D341Med (cell line): ENCODE measurements around the gene JUP.

Source experiments
- DNase-seq: peaks from one replicate; pipeline ENCODE4 v3.0.0; 2012; ENCODE audit warnings: low spot score

Gene JUP

GRCh38 chr17:41810659-41811548, 24.4 kb upstream of the JUP start:
- peak; percentile 41 for DNase-seq

- DNase-seq, result no peak
Observed at GRCh38 chr17:41806685-41807445, 20.4 kb upstream of the JUP start.

GRCh38 chr17:41803049-41804020, 16.8 kb upstream of the JUP start:
- peak; percentile 79 for DNase-seq

GRCh38 chr17:41801374-41802271, 15.1 kb upstream of the JUP start:
- peak; percentile 91 for DNase-seq

- DNase-seq, result no peak
Observed at GRCh38 chr17:41800601-41801373, 14.3 kb upstream of the JUP start.

- DNase-seq, result no peak
Observed at GRCh38 chr17:41799366-41799765, 12.9 kb upstream of the JUP start.

GRCh38 chr17:41797377-41797776, 10.9 kb upstream of the JUP start:
- DNase-seq, result no peak

GRCh38 chr17:41796121-41796895, 9.8 kb upstream of the JUP start:
- DNase-seq, result no peak

GRCh38 chr17:41794540-41794975, 8.0 kb upstream of the JUP start:
- DNase-seq, result no peak

GRCh38 chr17:41793784-41794539, 7.5 kb upstream of the JUP start:
- no peak for DNase-seq

GRCh38 chr17:41792845-41793783, 6.6 kb upstream of the JUP start:
- no peak for DNase-seq

GRCh38 chr17:41787021-41787418, 509 bp upstream of the JUP start:
- DNase-seq, result no peak

- no peak for DNase-seq
Observed at GRCh38 chr17:41785859-41786226, 668 bp downstream of the JUP start.

- no peak for DNase-seq
Observed at GRCh38 chr17:41785091-41785858, 1.2 kb downstream of the JUP start.

GRCh38 chr17:41784207-41784744, 2.2 kb downstream of the JUP start:
- no peak for DNase-seq

GRCh38 chr17:41782142-41782541, 4.4 kb downstream of the JUP start:
- DNase-seq, result no peak
